Suprapubic skin (tissue), 4 donors: ENCODE measurements around the gene SEC63. TPM values are rescaled to one million over a fixed set of nuclear protein-coding genes. Genes with fewer than 3 reads are reported as not detected.
"Not testable (repeated sequence)": the region's sequence is repeated elsewhere in the genome, so short reads cannot be mapped to it uniquely, and the experiment has no call there.

ENCODE experiments used
- DNase-seq, 2 donors: peaks; one replicate each; pipeline ENCODE4 v3.0.0-alpha.2; 2019; ENCODE audit warnings: low spot score in 2 of 2
- H3K27ac ChIP-seq: fragments of 200-600 bp; sonication (generic); one replicate; pipeline ENCODE4 v1.5.1; 2019
- H3K27me3 ChIP-seq: fragments of 200-600 bp; sonication (generic); one replicate; pipeline ENCODE4 v1.5.1; 2019
- H3K36me3 ChIP-seq: fragments of 200-600 bp; sonication (generic); one replicate; pipeline ENCODE4 v1.5.1; 2019
- H3K4me1 ChIP-seq: fragments of 200-600 bp; sonication (generic); one replicate; pipeline ENCODE4 v1.5.1; 2019
- H3K4me3 ChIP-seq: fragments of 200-600 bp; sonication (generic); one replicate; pipeline ENCODE4 v1.5.1; 2019; ENCODE audit warnings: mild to moderate bottlenecking
- H3K9me3 ChIP-seq: fragments of 200-600 bp; sonication (generic); one replicate; pipeline ENCODE4 v1.5.1; 2019
- CTCF ChIP-seq, 2 donors: fragments of 200-600 bp in 1 of 2; fragments of 450-650 bp in 1 of 2; sonication (generic) in 1 of 2; IDR thresholded peaks; one replicate each; pipeline ENCODE4 v1.5.1; 2016 to 2019; ENCODE audit warnings: antibody characterized with exemption in 2 of 2, mild to moderate bottlenecking in 1 of 2, moderate library complexity in 1 of 2
- EP300 ChIP-seq: sonication (generic); formaldehyde crosslinking; IDR thresholded peaks from one replicate; pipeline ENCODE4 v1.6.1; 2017; ENCODE audit warnings: antibody characterized with exemption
- POLR2A ChIP-seq, 2 donors: fragments of 450-650 bp; IDR thresholded peaks; one replicate each; pipeline ENCODE4 v1.6.1; 2017; ENCODE audit warnings: antibody characterized with exemption in 2 of 2, mild to moderate bottlenecking in 2 of 2, moderate library complexity in 2 of 2
- POLR2AphosphoS5 ChIP-seq, 3 donors: sonication (generic); formaldehyde crosslinking; IDR thresholded peaks; one replicate each; pipeline ENCODE4 v1.6.1; 2017; ENCODE audit warnings: antibody characterized with exemption in 3 of 3
- WGBS: methylation state at CpG from one replicate; pipeline ENCODE4 v1.1.5; 2018; 5-methylcytosine and 5-hydroxymethylcytosine counted together
- total RNA-seq, 4 donors: library from RNA; depleted of rRNA; stranded (reverse); fragments of >200 nt; gene quantifications; one replicate each; pipeline ENCODE4 v1.1.0, GENCODE V29; 2016

The SEC63 gene
- total RNA-seq, 4 donors from 2014 or later, result 31.6 to 54.1 (median 42.4) TPM

DNA sequence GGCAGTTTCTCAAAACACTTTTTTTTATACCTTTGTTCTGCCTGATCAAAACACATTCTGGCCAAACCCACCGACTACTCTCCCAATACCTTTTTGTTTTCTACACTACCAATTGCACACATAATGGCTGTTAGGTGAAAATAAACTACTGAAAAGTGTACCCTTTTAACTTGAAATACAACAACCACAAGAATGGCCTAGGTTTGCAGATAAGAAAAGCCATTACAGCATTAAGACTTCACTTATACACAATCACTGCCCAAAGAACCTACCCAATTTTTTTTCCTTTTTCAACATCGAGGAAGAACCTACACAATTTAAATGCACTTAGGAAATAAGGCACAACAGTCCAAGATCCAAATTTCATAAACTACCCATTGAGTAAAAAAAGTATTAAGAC lies 1.8 kb downstream of the SEC63 start:
- WGBS, result 36% methylated on average over 2 of the region's 2 CpGs
- Histone ChIP-seq H3K4me1 (peaks cover 41% of the 10 kb centered on the region), H3K4me3 (peak overlapping the region; percentile 89), H3K27ac (no peak overlapping the region), H3K36me3 (no peaks in the 10 kb centered on the region), H3K27me3 (no peaks in the 10 kb centered on the region), H3K9me3 (no peaks in the 10 kb centered on the region)
- no peak for TF ChIP-seq CTCF (IDR thresholded peaks at IDR 0.05)
- TF ChIP-seq EP300, result no peak
- TF ChIP-seq POLR2A (IDR thresholded peaks at IDR 0.05), result no peak
- TF ChIP-seq POLR2AphosphoS5 (IDR thresholded peaks at IDR 0.05), result no peak
- no peak for DNase-seq

DNA sequence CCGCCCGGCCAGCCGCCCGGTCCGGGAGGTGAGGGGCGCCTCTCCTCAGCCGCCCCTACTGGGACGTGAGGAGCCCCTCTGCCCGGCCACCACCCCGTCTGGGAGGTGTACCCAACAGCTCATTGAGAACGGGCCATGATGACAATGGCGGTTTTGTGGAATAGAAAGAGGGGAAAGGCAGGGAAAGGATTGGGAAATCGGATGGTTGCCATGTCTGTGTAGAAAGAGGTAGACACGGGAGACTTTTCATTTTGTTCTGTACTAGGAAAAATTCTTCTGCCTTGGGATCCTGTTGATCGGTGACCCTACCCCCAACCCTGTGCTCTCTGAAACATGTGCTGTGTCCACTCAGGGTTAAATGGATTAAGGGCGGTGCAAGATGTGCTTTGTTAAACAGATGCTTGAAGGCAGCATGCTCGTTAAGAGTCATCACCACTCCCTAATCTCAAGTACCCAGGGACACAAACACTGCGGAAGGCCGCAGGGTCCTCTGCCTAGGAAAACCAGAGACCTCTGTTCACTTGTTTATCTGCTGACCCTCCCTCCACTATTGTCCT lies 4.1 kb downstream of the SEC63 start:
- not testable (repeated sequence) for H3K27me3 ChIP-seq, DNase-seq, H3K27ac ChIP-seq, H3K4me3 ChIP-seq, H3K36me3 ChIP-seq, H3K9me3 ChIP-seq
- 89% methylated on average over 17 of the region's 19 CpGs for WGBS
- peaks cover 41% of the 10 kb centered on the region for H3K4me1 ChIP-seq

DNA sequence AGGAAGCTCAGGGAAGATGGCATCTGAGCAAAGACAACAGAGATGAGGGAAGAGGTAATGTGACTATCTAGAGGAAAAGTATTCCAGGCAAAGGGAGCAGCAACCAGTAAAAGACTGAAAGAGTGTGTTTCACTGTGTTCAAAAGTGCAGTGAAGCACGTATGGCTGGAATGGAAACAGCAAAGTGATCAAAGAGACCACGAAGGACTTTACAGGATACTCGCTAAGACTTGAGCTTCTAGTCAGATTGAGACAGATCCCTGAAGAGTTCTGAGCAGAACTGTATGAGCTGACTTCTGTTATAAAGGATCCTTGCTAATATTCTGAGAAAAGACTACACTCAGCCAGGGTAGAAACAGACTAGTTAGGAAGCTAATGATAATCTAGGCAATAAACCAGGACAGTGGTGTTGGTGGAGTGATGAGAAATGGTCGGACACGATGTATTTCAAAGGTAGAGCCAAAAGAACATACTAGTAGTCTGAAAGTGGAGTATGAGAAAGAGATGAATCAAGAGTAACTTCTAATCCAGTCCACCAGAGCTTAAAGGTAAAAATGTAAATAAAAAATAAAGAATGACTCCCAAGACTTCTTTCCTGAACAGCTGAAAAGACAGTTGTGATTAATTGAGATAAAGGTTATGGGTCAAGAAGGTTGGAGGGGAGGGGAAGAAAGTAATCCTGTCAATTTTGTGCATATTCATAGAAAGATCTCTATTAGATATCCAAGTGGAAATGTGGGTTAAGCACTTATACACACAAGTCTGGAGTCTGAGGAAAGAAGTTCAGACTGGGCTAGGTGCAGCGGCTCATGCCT lies 14.2 kb downstream of the SEC63 start:
- H3K9me3 ChIP-seq, result no peaks in the 10 kb centered on the region
- no peak overlapping the region for H3K4me3 ChIP-seq
- TF ChIP-seq EP300 (no peak), POLR2AphosphoS5 (IDR thresholded peaks at IDR 0.05) (no peak), POLR2A (IDR thresholded peaks at IDR 0.05) (no peak), CTCF (IDR thresholded peaks at IDR 0.05) (no peak)
- 79% methylated on average over 6 of the region's 6 CpGs for WGBS
- no peak for DNase-seq
- H3K27ac ChIP-seq, result no peak overlapping the region
- peaks cover 6% of the 10 kb centered on the region for H3K4me1 ChIP-seq
- H3K27me3 ChIP-seq, result no peaks in the 10 kb centered on the region
- no peaks in the 10 kb centered on the region for H3K36me3 ChIP-seq

- 67% methylated on average over 4 of the region's 4 CpGs for WGBS
- no peak overlapping the region for H3K27ac ChIP-seq
- TF ChIP-seq CTCF (IDR thresholded peaks at IDR 0.05), result no peak
- H3K27me3 ChIP-seq, result no peaks in the 10 kb centered on the region
- no peaks in the 10 kb centered on the region for H3K9me3 ChIP-seq
- no peaks in the 10 kb centered on the region for H3K36me3 ChIP-seq
- peaks cover 6% of the 10 kb centered on the region for H3K4me1 ChIP-seq
- DNase-seq, result no peak
- no peak overlapping the region for H3K4me3 ChIP-seq
Observed at GRCh38 chr6:107942142-107942541, 15.9 kb downstream of the SEC63 start.

- 83% methylated on average over 6 of the region's 6 CpGs for WGBS
- Histone ChIP-seq H3K4me1 (peaks cover 6% of the 10 kb centered on the region), H3K36me3 (no peaks in the 10 kb centered on the region), H3K4me3 (no peak overlapping the region), H3K27ac (no peak overlapping the region), H3K27me3 (no peaks in the 10 kb centered on the region), H3K9me3 (no peaks in the 10 kb centered on the region)
- TF ChIP-seq POLR2A (IDR thresholded peaks at IDR 0.05) (no peak), CTCF (IDR thresholded peaks at IDR 0.05) (no peak), POLR2AphosphoS5 (IDR thresholded peaks at IDR 0.05) (no peak), EP300 (no peak)
- DNase-seq, result no peak
Observed at GRCh38 chr6:107941627-107942026, 16.4 kb downstream of the SEC63 start.
